Neural progenitor cell (in vitro differentiated cells): ENCODE measurements around the gene PCSK6.

Experiments used
- CTCF ChIP-seq: fragments of 200-600 bp; sonication (generic); IDR thresholded peaks from 2 replicates; pipeline ENCODE4 v1.5.1; 2017; ENCODE audit warnings: antibody characterized with exemption, mild to moderate bottlenecking
- EZH2 ChIP-seq: fragments of 200-600 bp; sonication (generic); IDR thresholded peaks from 2 replicates; pipeline ENCODE4 v1.6.1; 2017; ENCODE audit warnings: antibody characterized with exemption, mild to moderate bottlenecking, moderate library complexity
- EZH2phosphoT487 ChIP-seq: fragments of 200-600 bp; sonication (generic); IDR thresholded peaks from 2 replicates; pipeline ENCODE4 v1.6.1; 2017; ENCODE audit warnings: antibody characterized with exemption

GRCh38 chr15:101411085-101411484, 78.4 kb downstream of the PCSK6 start:
- TF ChIP-seq CTCF (no peak), EZH2 (no peak), EZH2phosphoT487 (no peak)
